PFSK-1 (cell line): ENCODE data around the gene EID2.

Experiments
- FOXP2 ChIP-seq: optimal IDR thresholded peaks from 2 replicates; pipeline ENCODE3; 2011; ENCODE audit warnings: borderline replicate concordance, control low read depth, inconsistent platforms; ENCODE audit not compliant: insufficient read depth; ENCODE audit errors: extremely low read length, extremely low read depth
- POLR2AphosphoS5 ChIP-seq: IDR thresholded peaks from 2 replicates; pipeline ENCODE4 v1.6.1; 2012; ENCODE audit warnings: low read depth, mild to moderate bottlenecking, control low read depth, low read length, moderate library complexity
- REST ChIP-seq, 2 experiments: IDR thresholded peaks; 2 replicates each; pipeline versions ENCODE4 v1.6.1 to v1.8.0; 2011 to 2012; ENCODE audit warnings: low read depth in 2 of 2, low read length in 2 of 2, control low read depth in 1 of 2, inconsistent platforms in 1 of 2, mild to moderate bottlenecking in 1 of 2, moderate library complexity in 1 of 2; ENCODE audit not compliant: insufficient read depth in 1 of 2
- SIN3A ChIP-seq: IDR thresholded peaks from 2 replicates; pipeline ENCODE4 v1.6.1; 2012; ENCODE audit warnings: mild to moderate bottlenecking, low read length, moderate library complexity, borderline replicate concordance; ENCODE audit not compliant: insufficient read depth
- TAF1 ChIP-seq: IDR thresholded peaks from 2 replicates; pipeline ENCODE4 v1.6.1; 2012; ENCODE audit warnings: low read length, control low read depth, borderline replicate concordance; ENCODE audit not compliant: insufficient read depth

DNA sequence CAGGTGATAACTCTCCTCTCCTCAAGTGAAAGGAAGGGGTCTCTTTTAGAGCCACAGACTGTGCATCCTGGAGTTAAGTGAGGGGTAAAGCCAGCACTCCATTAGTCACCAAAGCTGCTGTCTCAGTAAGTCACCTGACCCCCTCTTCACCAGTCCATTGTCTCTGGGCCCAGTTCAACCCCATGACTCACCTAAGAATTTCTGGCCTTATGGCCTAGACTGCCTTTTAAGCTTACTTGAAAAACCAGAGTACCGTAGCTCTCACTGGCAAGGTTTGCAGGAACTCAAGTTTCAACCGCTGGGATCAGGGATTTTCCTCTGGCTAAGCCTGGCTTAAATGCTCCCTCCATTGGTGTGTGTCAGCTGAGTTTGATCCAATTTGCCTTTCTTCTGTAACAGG is 23.4 kb upstream of the EID2 start:
- TF ChIP-seq SIN3A (no peak), REST (IDR thresholded peaks at IDR 0.05; ENCODE audit: insufficient read depth in 1 of 2, low read depth in 2 of 2, low read length in 2 of 2) (no peak), TAF1 (no peak), POLR2AphosphoS5 (no peak), FOXP2 (no peak)
